ENCODE results near the gene YPEL5.

Gene YPEL5

GRCh38 chr2:30172627-30173026 is 25.8 kb downstream of the YPEL5 start:
- DNase-seq: no peak

GRCh38 chr2:30177440-30177839 is 30.6 kb downstream of the YPEL5 start:
- no peak for DNase-seq

- no peak for DNase-seq
Observed at GRCh38 chr2:30177956-30178355, 31.1 kb downstream of the YPEL5 start.

GRCh38 chr2:30178618-30179434 is 32.0 kb downstream of the YPEL5 start:
- peak; percentile 36 for DNase-seq

GRCh38 chr2:30179536-30179935 is 32.7 kb downstream of the YPEL5 start:
- DNase-seq: no peak

GRCh38 chr2:30180226-30180625 is 33.4 kb downstream of the YPEL5 start:
- no peak for DNase-seq

- DNase-seq: no peak
Observed at GRCh38 chr2:30181176-30181575, 34.4 kb downstream of the YPEL5 start.

GRCh38 chr2:30184035-30184434 is 37.2 kb downstream of the YPEL5 start:
- DNase-seq: no peak

GRCh38 chr2:30185178-30185577 is 38.4 kb downstream of the YPEL5 start:
- DNase-seq: no peak

GRCh38 chr2:30188292-30188691 is 41.5 kb downstream of the YPEL5 start:
- DNase-seq: no peak

- DNase-seq: no peak
Observed at GRCh38 chr2:30190637-30191036, 43.8 kb downstream of the YPEL5 start.

- DNase-seq: no peak
Observed at GRCh38 chr2:30191107-30191506, 44.3 kb downstream of the YPEL5 start.

GRCh38 chr2:30191819-30192271 is 45.0 kb downstream of the YPEL5 start:
- DNase-seq: no peak

GRCh38 chr2:30192314-30192713 is 45.5 kb downstream of the YPEL5 start:
- no peak for DNase-seq

GRCh38 chr2:30193104-30193681 is 46.4 kb downstream of the YPEL5 start:
- DNase-seq: no peak

- DNase-seq: no peak
Observed at GRCh38 chr2:30194421-30194820, 47.6 kb downstream of the YPEL5 start.

GRCh38 chr2:30195016-30195415 is 48.2 kb downstream of the YPEL5 start:
- no peak for DNase-seq

GRCh38 chr2:30197570-30198192 is 50.9 kb downstream of the YPEL5 start:
- DNase-seq: no peak

- DNase-seq: no peak
Observed at GRCh38 chr2:30201990-30202389, 55.2 kb downstream of the YPEL5 start.

GRCh38 chr2:30203156-30203555 is 56.3 kb downstream of the YPEL5 start:
- no peak for DNase-seq

- no peak for DNase-seq
Observed at GRCh38 chr2:30204281-30204680, 57.5 kb downstream of the YPEL5 start.

- no peak for DNase-seq
Observed at GRCh38 chr2:30205456-30205855, 58.6 kb downstream of the YPEL5 start.

GRCh38 chr2:30206461-30207430 is 59.9 kb downstream of the YPEL5 start:
- no peak for DNase-seq
